Neutrophil (primary cell): ENCODE data around the gene LIME1.

Source experiments
- H3K27ac ChIP-seq: fragments of 200-600 bp; sonication (generic); 2 replicates; pipeline ENCODE4 v1.5.1; 2016; ENCODE audit warnings: mild to moderate bottlenecking, moderate library complexity
- H3K27me3 ChIP-seq: fragments of 200-600 bp; sonication (generic); 2 replicates; pipeline ENCODE4 v1.6.0; 2016; ENCODE audit warnings: mild to moderate bottlenecking
- H3K36me3 ChIP-seq: fragments of 200-600 bp; sonication (generic); 2 replicates; pipeline ENCODE4 v1.5.1; 2017
- H3K4me1 ChIP-seq, 2 experiments: fragments of 200-600 bp in 1 of 2; sonication (generic) in 1 of 2; 1 replicate in 1 of 2; 2 replicates in 1 of 2; pipeline versions ENCODE4 v1.5.1 to v1.6.1; 2013 to 2016; ENCODE audit warnings: low read depth in 1 of 2, low read length in 1 of 2, mild to moderate bottlenecking in 1 of 2, moderate library complexity in 1 of 2; ENCODE audit not compliant: control insufficient read depth in 1 of 2, insufficient read depth in 1 of 2
- H3K4me3 ChIP-seq, 2 experiments: fragments of 200-600 bp in 1 of 2; sonication (generic) in 1 of 2; 1 replicate in 1 of 2; 2 replicates in 1 of 2; pipeline ENCODE4 v1.5.1; 2013 to 2016; ENCODE audit warnings: low read depth in 1 of 2, low read length in 1 of 2, mild to moderate bottlenecking in 1 of 2, moderate library complexity in 1 of 2
- H3K9me3 ChIP-seq: fragments of 200-600 bp; sonication (generic); 2 replicates; pipeline ENCODE4 v1.5.1; 2016
- CTCF ChIP-seq: fragments of 200-600 bp; sonication (generic); IDR thresholded peaks from 2 replicates; pipeline ENCODE4 v1.5.1; 2016; ENCODE audit warnings: antibody characterized with exemption

LIME1 gene

GRCh38 chr20:63732118-63733095 lies 4.1 kb upstream of the LIME1 start:
- peaks cover 21% of the 10 kb centered on the region for H3K27me3 ChIP-seq
- no peak for TF ChIP-seq CTCF
- no peaks in the 10 kb centered on the region for H3K9me3 ChIP-seq
- peaks cover 17% of the 10 kb centered on the region in 2 experiments for H3K4me1 ChIP-seq
- no peak overlapping the region for H3K4me3 ChIP-seq
- H3K36me3 ChIP-seq = peaks cover 42% of the 10 kb centered on the region
- no peak overlapping the region for H3K27ac ChIP-seq

- H3K27ac ChIP-seq = no peak overlapping the region
- TF ChIP-seq CTCF = no peak
- H3K4me3 ChIP-seq = no peak overlapping the region
- peaks cover 18 to 24% of the 10 kb centered on the region in 2 experiments for H3K4me1 ChIP-seq
- H3K36me3 ChIP-seq = peaks cover 42% of the 10 kb centered on the region
- peaks cover 28% of the 10 kb centered on the region for H3K27me3 ChIP-seq
- no peaks in the 10 kb centered on the region for H3K9me3 ChIP-seq
Observed at GRCh38 chr20:63733117-63733516, 3.3 kb upstream of the LIME1 start.

GRCh38 chr20:63733579-63734081 lies 2.8 kb upstream of the LIME1 start:
- no peak for TF ChIP-seq CTCF
- no peak overlapping the region for H3K27ac ChIP-seq
- H3K9me3 ChIP-seq = no peaks in the 10 kb centered on the region
- H3K4me1 ChIP-seq = peaks cover 23 to 29% of the 10 kb centered on the region in 2 experiments
- H3K4me3 ChIP-seq = no peak overlapping the region
- H3K36me3 ChIP-seq = peaks cover 42% of the 10 kb centered on the region
- peaks cover 33% of the 10 kb centered on the region for H3K27me3 ChIP-seq

GRCh38 chr20:63734111-63734945 lies 2.1 kb upstream of the LIME1 start:
- H3K27ac ChIP-seq = no peak overlapping the region
- peaks cover 42% of the 10 kb centered on the region for H3K36me3 ChIP-seq
- H3K4me1 ChIP-seq = peaks cover 30 to 36% of the 10 kb centered on the region in 2 experiments
- no peak for TF ChIP-seq CTCF
- H3K4me3 ChIP-seq = no peak overlapping the region
- H3K9me3 ChIP-seq = no peaks in the 10 kb centered on the region
- peaks cover 40% of the 10 kb centered on the region for H3K27me3 ChIP-seq
